GM12878 (cell line): Measurements from ENCODE around the gene CSTPP1.

ENCODE experiments used
- BCLAF1 ChIP-seq: fragments of 450-650 bp; IDR thresholded peaks from 2 replicates; pipeline ENCODE4 v1.6.1; 2017; ENCODE audit warnings: antibody characterized with exemption, mild to moderate bottlenecking, moderate library complexity
- CHD2 ChIP-seq: IDR thresholded peaks from 2 replicates; pipeline ENCODE4 v1.6.1; 2011; ENCODE audit warnings: low read depth, low read length, improper control_type of control experiment, borderline replicate concordance
- CTCF ChIP-seq, 3 experiments: IDR thresholded peaks in 2 of 3; conservative IDR thresholded peaks in 1 of 3; 2 replicates each; pipeline ENCODE4 v1.5.1; 2011; ENCODE audit warnings: low read depth in 3 of 3, low read length in 3 of 3, mild to moderate bottlenecking in 3 of 3, control low read depth in 2 of 3, moderate library complexity in 2 of 3, inconsistent platforms in 1 of 3, mixed read lengths in 1 of 3; ENCODE audit not compliant: control insufficient read depth in 2 of 3, insufficient read depth in 1 of 3; ENCODE audit errors: extremely low read depth in 1 of 3
- EZH2 ChIP-seq: IDR thresholded peaks from 2 replicates; pipeline ENCODE4 v1.6.1; 2012; ENCODE audit warnings: low read depth, mild to moderate bottlenecking, control low read depth, inconsistent platforms, low read length, borderline replicate concordance; ENCODE audit not compliant: control insufficient read depth
- KAT2A ChIP-seq: conservative IDR thresholded peaks from 2 replicates; pipeline ENCODE4 v1.6.1; 2011; ENCODE audit warnings: low read depth, low read length; ENCODE audit not compliant: control insufficient read depth
- RAD21 ChIP-seq: IDR thresholded peaks from 2 replicates; pipeline ENCODE4 v1.6.1; 2011; ENCODE audit warnings: mild to moderate bottlenecking, low read depth, low read length, moderate library complexity; ENCODE audit not compliant: insufficient read depth
- SREBF2 ChIP-seq: IDR thresholded peaks from 2 replicates; pipeline ENCODE4 v1.6.1; 2012; ENCODE audit warnings: mild to moderate bottlenecking, low read length
- USF1 ChIP-seq: IDR thresholded peaks from 2 replicates; pipeline ENCODE4 v1.6.1; 2011; ENCODE audit warnings: borderline replicate concordance, low read depth, mild to moderate bottlenecking, moderate library complexity, mixed read lengths, low read length; ENCODE audit not compliant: insufficient read depth; ENCODE audit errors: extremely low read length
- USF2 ChIP-seq: IDR thresholded peaks from 2 replicates; pipeline ENCODE4 v1.6.1; 2011; ENCODE audit warnings: low read depth, low read length, improper control_type of control experiment, borderline replicate concordance
- YY1 ChIP-seq: IDR thresholded peaks from 2 replicates; pipeline ENCODE4 v1.6.1; 2011; ENCODE audit warnings: low read depth, mild to moderate bottlenecking, low read length

GRCh38 chr11:46951864-46952263 is 15.3 kb downstream of the CSTPP1 start:
- TF ChIP-seq CHD2 (no peak), CTCF (IDR thresholded peaks at IDR 0.05 in 2 of 3, conservative IDR thresholded peaks at IDR 0.05 in 1 of 3; ENCODE audit: control insufficient read depth in 2 of 3, extremely low read depth in 1 of 3, insufficient read depth in 1 of 3, low read depth in 3 of 3, low read length in 3 of 3) (no peak), YY1 (no peak), RAD21 (no peak), EZH2 (no peak), USF2 (no peak), KAT2A (no peak), SREBF2 (no peak), USF1 (no peak), BCLAF1 (no peak)
